RWPE1 (cell line): Measurements from ENCODE around the gene AGPAT4.
"Not testable (repeated sequence)": the region's sequence is repeated elsewhere in the genome, so short reads cannot be mapped to it uniquely, and the experiment has no call there.

Experiments
- CTCF ChIA-PET: fragments of 350-600 bp; sonication (Branson Sonifier 250); formaldehyde crosslinking; extraction: SDS; loops from one replicate; lab custom pipeline; 2021; lab: Yijun Ruan, JAX
- POLR2A ChIA-PET: fragments of 400-600 bp; formaldehyde crosslinking; extraction: SDS; loops from one replicate; lab custom pipeline; 2020; ENCODE audit warnings: antibody characterized with exemption; ENCODE audit not compliant: low non-redundant PET; lab: Yijun Ruan, JAX
- DNase-seq: peaks from one replicate; pipeline ENCODE4 v3.0.0; 2012; ENCODE audit warnings: low spot score
- H3K27ac ChIP-seq: fragments of 450-650 bp; 2 replicates; pipeline ENCODE4 v1.5.1; 2017
- CTCF ChIP-seq: fragments of 450-650 bp; conservative IDR thresholded peaks from 2 replicates; pipeline ENCODE4 v1.5.1; 2017; ENCODE audit warnings: low read depth, mild to moderate bottlenecking

Gene AGPAT4

GRCh38 chr6:161226009-161226964, 47.6 kb downstream of the AGPAT4 start:
- DNase-seq = no peak
- POLR2A ChIA-PET = no interaction called here
- H3K27ac ChIP-seq = no peak overlapping the region
- CTCF ChIA-PET = interaction anchor here (0.7 kb wide), 2 partner anchors 148 to 648 kb away, joined by 3 read pairs; no protein-coding TSS in a partner anchor
- no peak for TF ChIP-seq CTCF

GRCh38 chr6:161225681-161226008, 48.2 kb downstream of the AGPAT4 start:
- TF ChIP-seq CTCF = no peak
- CTCF ChIA-PET = interaction anchor here (0.7 kb wide), 1 partner anchor 648 kb away, joined by 3 read pairs; no protein-coding TSS in a partner anchor
- peak overlapping the region; percentile 23; the same call in 1 of the 2 replicates for H3K27ac ChIP-seq
- DNase-seq = no peak
- POLR2A ChIA-PET = no interaction called here

GRCh38 chr6:161224951-161225680, 48.7 kb downstream of the AGPAT4 start:
- peak; percentile 70 for DNase-seq
- POLR2A ChIA-PET = not testable (repeated sequence)
- H3K27ac ChIP-seq = peak overlapping the region; percentile 23; the same call in 1 of the 2 replicates
- CTCF ChIA-PET = interaction anchor here (0.7 kb wide), 1 partner anchor 649 kb away, joined by 3 read pairs; no protein-coding TSS in a partner anchor

GRCh38 chr6:161223646-161224045, 50.2 kb downstream of the AGPAT4 start:
- CTCF ChIA-PET = no interaction called here
- TF ChIP-seq CTCF = no peak
- POLR2A ChIA-PET = no interaction called here
- H3K27ac ChIP-seq = no peak overlapping the region
- DNase-seq = no peak

- H3K27ac ChIP-seq = no peak overlapping the region
- DNase-seq = no peak
- ChIA-PET POLR2A (no interaction called here), CTCF (no interaction called here)
- no peak for TF ChIP-seq CTCF
These were observed 51.1 kb downstream of the AGPAT4 start for GRCh38 chr6:161222706-161223234.

- H3K27ac ChIP-seq = no peak overlapping the region
- no peak for TF ChIP-seq CTCF
- DNase-seq = no peak
- ChIA-PET CTCF (no interaction called here), POLR2A (no interaction called here)
These were observed 53.5 kb downstream of the AGPAT4 start for GRCh38 chr6:161220346-161220745.
